Measurements from ENCODE around the gene ITIH3.

Gene ITIH3

GRCh38 chr3:52822363-52822762 lies 27.8 kb downstream of the ITIH3 start:
- no peak overlapping the region for H3K4me2 ChIP-seq
- no peaks in the 10 kb centered on the region for H3K36me3 ChIP-seq (ENCODE audit: insufficient read depth)
- H3K79me2 ChIP-seq (ENCODE audit: insufficient read depth, low read depth), result no peaks in the 10 kb centered on the region
- TF ChIP-seq, protein P1, sequence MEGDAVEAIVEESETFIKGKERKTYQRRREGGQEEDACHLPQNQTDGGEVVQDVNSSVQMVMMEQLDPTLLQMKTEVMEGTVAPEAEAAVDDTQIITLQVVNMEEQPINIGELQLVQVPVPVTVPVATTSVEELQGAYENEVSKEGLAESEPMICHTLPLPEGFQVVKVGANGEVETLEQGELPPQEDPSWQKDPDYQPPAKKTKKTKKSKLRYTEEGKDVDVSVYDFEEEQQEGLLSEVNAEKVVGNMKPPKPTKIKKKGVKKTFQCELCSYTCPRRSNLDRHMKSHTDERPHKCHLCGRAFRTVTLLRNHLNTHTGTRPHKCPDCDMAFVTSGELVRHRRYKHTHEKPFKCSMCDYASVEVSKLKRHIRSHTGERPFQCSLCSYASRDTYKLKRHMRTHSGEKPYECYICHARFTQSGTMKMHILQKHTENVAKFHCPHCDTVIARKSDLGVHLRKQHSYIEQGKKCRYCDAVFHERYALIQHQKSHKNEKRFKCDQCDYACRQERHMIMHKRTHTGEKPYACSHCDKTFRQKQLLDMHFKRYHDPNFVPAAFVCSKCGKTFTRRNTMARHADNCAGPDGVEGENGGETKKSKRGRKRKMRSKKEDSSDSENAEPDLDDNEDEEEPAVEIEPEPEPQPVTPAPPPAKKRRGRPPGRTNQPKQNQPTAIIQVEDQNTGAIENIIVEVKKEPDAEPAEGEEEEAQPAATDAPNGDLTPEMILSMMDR (conservative IDR thresholded peaks at IDR 0.05; ENCODE audit: low read depth, low read length), result no peak
- H3K4me1 ChIP-seq (ENCODE audit: low read depth, poor library complexity, severe bottlenecking), result no peaks in the 10 kb centered on the region
- H2AFZ ChIP-seq (ENCODE audit: low read depth), result no peak overlapping the region
- no peak overlapping the region for H3K27ac ChIP-seq
- H3K27me3 ChIP-seq (ENCODE audit: insufficient read depth, low read depth), result no peaks in the 10 kb centered on the region
- H4K20me1 ChIP-seq (ENCODE audit: insufficient read depth), result no peaks in the 10 kb centered on the region
- H3K9ac ChIP-seq, result no peak overlapping the region
- no peak overlapping the region for H3K4me3 ChIP-seq (IDR thresholded peaks at IDR 0.05; ENCODE audit: insufficient read depth, low read depth, low read length)

- no peaks in the 10 kb centered on the region for H3K36me3 ChIP-seq (ENCODE audit: insufficient read depth)
- H3K4me3 ChIP-seq (IDR thresholded peaks at IDR 0.05; ENCODE audit: insufficient read depth, low read depth, low read length), result no peak overlapping the region
- no peaks in the 10 kb centered on the region for H4K20me1 ChIP-seq (ENCODE audit: insufficient read depth)
- no peak overlapping the region for H3K9ac ChIP-seq
- TF ChIP-seq, protein P1 (conservative IDR thresholded peaks at IDR 0.05; ENCODE audit: low read depth, low read length), result no peak
- no peak overlapping the region for H3K4me2 ChIP-seq
- no peak overlapping the region for H3K27ac ChIP-seq
- H3K4me1 ChIP-seq (ENCODE audit: low read depth, poor library complexity, severe bottlenecking), result no peaks in the 10 kb centered on the region
- H3K27me3 ChIP-seq (ENCODE audit: insufficient read depth, low read depth), result no peaks in the 10 kb centered on the region
- no peaks in the 10 kb centered on the region for H3K79me2 ChIP-seq (ENCODE audit: insufficient read depth, low read depth)
- no peak overlapping the region for H2AFZ ChIP-seq (ENCODE audit: low read depth)
Observed at GRCh38 chr3:52824037-52824436, 29.4 kb downstream of the ITIH3 start.

GRCh38 chr3:52827441-52827840 lies 32.8 kb downstream of the ITIH3 start:
- no peak overlapping the region for H3K4me2 ChIP-seq
- TF ChIP-seq, protein P1 (conservative IDR thresholded peaks at IDR 0.05; ENCODE audit: low read depth, low read length), result no peak

GRCh38 chr3:52827866-52828376 lies 33.3 kb downstream of the ITIH3 start:
- Histone ChIP-seq H2AFZ (ENCODE audit: low read depth) (no peak overlapping the region), H3K36me3 (ENCODE audit: insufficient read depth) (no peaks in the 10 kb centered on the region), H3K4me3 (IDR thresholded peaks at IDR 0.05; ENCODE audit: insufficient read depth, low read depth, low read length) (no peak overlapping the region), H4K20me1 (ENCODE audit: insufficient read depth) (no peaks in the 10 kb centered on the region), H3K4me1 (ENCODE audit: low read depth, poor library complexity, severe bottlenecking) (no peaks in the 10 kb centered on the region), H3K9ac (no peak overlapping the region), H3K79me2 (ENCODE audit: insufficient read depth, low read depth) (no peaks in the 10 kb centered on the region), H3K4me2 (no peak overlapping the region), H3K27me3 (ENCODE audit: insufficient read depth, low read depth) (no peaks in the 10 kb centered on the region), H3K27ac (no peak overlapping the region)
- TF ChIP-seq, protein P1 (conservative IDR thresholded peaks at IDR 0.05; ENCODE audit: low read depth, low read length), result no peak

More at GRCh38 chr3:52827441-52827840, 32.8 kb downstream of the ITIH3 start:
- no peaks in the 10 kb centered on the region for H3K4me1 ChIP-seq (ENCODE audit: low read depth, poor library complexity, severe bottlenecking)
- H3K9ac ChIP-seq, result no peak overlapping the region
- H3K79me2 ChIP-seq (ENCODE audit: insufficient read depth, low read depth), result no peaks in the 10 kb centered on the region
- no peak overlapping the region for H3K4me3 ChIP-seq (IDR thresholded peaks at IDR 0.05; ENCODE audit: insufficient read depth, low read depth, low read length)
- no peaks in the 10 kb centered on the region for H3K36me3 ChIP-seq (ENCODE audit: insufficient read depth)
- no peaks in the 10 kb centered on the region for H3K27me3 ChIP-seq (ENCODE audit: insufficient read depth, low read depth)
- no peak overlapping the region for H2AFZ ChIP-seq (ENCODE audit: low read depth)
- no peaks in the 10 kb centered on the region for H4K20me1 ChIP-seq (ENCODE audit: insufficient read depth)
- no peak overlapping the region for H3K27ac ChIP-seq
